Mucosa of stomach (tissue), 1 donor: ENCODE data around the gene ARHGAP15.

Experiments
- H3K27me3 ChIP-seq: one replicate; pipeline ENCODE4 v1.7.0; 2013; ENCODE audit warnings: mild to moderate bottlenecking, low read length; ENCODE audit not compliant: control insufficient read depth, insufficient read depth
- H3K36me3 ChIP-seq: one replicate; pipeline ENCODE4 v1.7.0; 2013; ENCODE audit warnings: low read length; ENCODE audit not compliant: control insufficient read depth, insufficient read depth
- H3K4me1 ChIP-seq: one replicate; pipeline ENCODE4 v1.7.0; 2013; ENCODE audit warnings: mild to moderate bottlenecking, low read length; ENCODE audit not compliant: control insufficient read depth, insufficient read depth
- H3K4me3 ChIP-seq: one replicate; pipeline ENCODE4 v1.7.0; 2013; ENCODE audit warnings: low read length
- H3K9ac ChIP-seq: one replicate; pipeline ENCODE4 v1.7.0; 2013; ENCODE audit warnings: mild to moderate bottlenecking, low read length, moderate library complexity
- H3K9me3 ChIP-seq: one replicate; pipeline ENCODE4 v1.7.0; 2013; ENCODE audit warnings: mild to moderate bottlenecking, low read length, moderate library complexity; ENCODE audit not compliant: control insufficient read depth
- donor health status: Pancreatic carcinoma.

ARHGAP15 gene

GRCh38 chr2:143682436-143683055 lies 553.3 kb downstream of the ARHGAP15 start:
- Histone ChIP-seq H3K36me3 (no peaks in the 10 kb centered on the region), H3K9ac (no peak overlapping the region), H3K9me3 (no peaks in the 10 kb centered on the region), H3K4me3 (no peak overlapping the region), H3K27me3 (no peaks in the 10 kb centered on the region), H3K4me1 (no peaks in the 10 kb centered on the region)

GRCh38 chr2:143683977-143684376 lies 554.8 kb downstream of the ARHGAP15 start:
- Histone ChIP-seq H3K4me3 (no peak overlapping the region), H3K9me3 (no peaks in the 10 kb centered on the region), H3K9ac (no peak overlapping the region), H3K27me3 (no peaks in the 10 kb centered on the region), H3K36me3 (no peaks in the 10 kb centered on the region), H3K4me1 (no peaks in the 10 kb centered on the region)

- H3K9ac ChIP-seq: no peak overlapping the region
- H3K4me3 ChIP-seq: no peak overlapping the region
- no peaks in the 10 kb centered on the region for H3K36me3 ChIP-seq
- H3K27me3 ChIP-seq: no peaks in the 10 kb centered on the region
- H3K4me1 ChIP-seq: no peaks in the 10 kb centered on the region
- H3K9me3 ChIP-seq: no peaks in the 10 kb centered on the region
These were observed 555.5 kb downstream of the ARHGAP15 start for GRCh38 chr2:143684551-143685320.

- no peak overlapping the region for H3K4me3 ChIP-seq
- H3K9me3 ChIP-seq: no peaks in the 10 kb centered on the region
- H3K36me3 ChIP-seq: no peaks in the 10 kb centered on the region
- H3K9ac ChIP-seq: no peak overlapping the region
- no peaks in the 10 kb centered on the region for H3K4me1 ChIP-seq
- no peaks in the 10 kb centered on the region for H3K27me3 ChIP-seq
These were observed 556.3 kb downstream of the ARHGAP15 start for GRCh38 chr2:143685421-143686078.

GRCh38 chr2:143686585-143687164 lies 557.5 kb downstream of the ARHGAP15 start:
- Histone ChIP-seq H3K4me3 (no peak overlapping the region), H3K27me3 (no peaks in the 10 kb centered on the region), H3K9ac (no peak overlapping the region), H3K9me3 (no peaks in the 10 kb centered on the region), H3K36me3 (no peaks in the 10 kb centered on the region), H3K4me1 (no peaks in the 10 kb centered on the region)

- no peaks in the 10 kb centered on the region for H3K4me1 ChIP-seq
- H3K4me3 ChIP-seq: no peak overlapping the region
- H3K36me3 ChIP-seq: no peaks in the 10 kb centered on the region
- H3K9ac ChIP-seq: no peak overlapping the region
- H3K27me3 ChIP-seq: no peaks in the 10 kb centered on the region
- no peaks in the 10 kb centered on the region for H3K9me3 ChIP-seq
These were observed 559.0 kb downstream of the ARHGAP15 start for GRCh38 chr2:143688248-143688647.

- Histone ChIP-seq H3K27me3 (no peaks in the 10 kb centered on the region), H3K9me3 (no peaks in the 10 kb centered on the region), H3K4me3 (no peak overlapping the region), H3K9ac (no peak overlapping the region), H3K4me1 (no peaks in the 10 kb centered on the region), H3K36me3 (no peaks in the 10 kb centered on the region)
These were observed 559.6 kb downstream of the ARHGAP15 start for GRCh38 chr2:143688815-143689214.

- no peak overlapping the region for H3K4me3 ChIP-seq
- no peaks in the 10 kb centered on the region for H3K27me3 ChIP-seq
- H3K4me1 ChIP-seq: no peaks in the 10 kb centered on the region
- H3K36me3 ChIP-seq: no peaks in the 10 kb centered on the region
- H3K9me3 ChIP-seq: no peaks in the 10 kb centered on the region
- no peak overlapping the region for H3K9ac ChIP-seq
These were observed 560.3 kb downstream of the ARHGAP15 start for GRCh38 chr2:143689541-143689940.

GRCh38 chr2:143690235-143690634 lies 561.0 kb downstream of the ARHGAP15 start:
- H3K36me3 ChIP-seq: no peaks in the 10 kb centered on the region
- no peak overlapping the region for H3K4me3 ChIP-seq
- H3K9ac ChIP-seq: no peak overlapping the region
- H3K9me3 ChIP-seq: no peaks in the 10 kb centered on the region
- no peaks in the 10 kb centered on the region for H3K4me1 ChIP-seq
- H3K27me3 ChIP-seq: no peaks in the 10 kb centered on the region

- H3K9me3 ChIP-seq: no peaks in the 10 kb centered on the region
- H3K36me3 ChIP-seq: no peaks in the 10 kb centered on the region
- no peaks in the 10 kb centered on the region for H3K27me3 ChIP-seq
- H3K9ac ChIP-seq: no peak overlapping the region
- no peaks in the 10 kb centered on the region for H3K4me1 ChIP-seq
- no peak overlapping the region for H3K4me3 ChIP-seq
These were observed 561.9 kb downstream of the ARHGAP15 start for GRCh38 chr2:143691121-143691520.

GRCh38 chr2:143692162-143692561 lies 562.9 kb downstream of the ARHGAP15 start:
- Histone ChIP-seq H3K36me3 (no peaks in the 10 kb centered on the region), H3K9me3 (no peaks in the 10 kb centered on the region), H3K4me3 (no peak overlapping the region), H3K9ac (no peak overlapping the region), H3K4me1 (no peaks in the 10 kb centered on the region), H3K27me3 (no peaks in the 10 kb centered on the region)

GRCh38 chr2:143692967-143693366 lies 563.7 kb downstream of the ARHGAP15 start:
- Histone ChIP-seq H3K4me3 (no peak overlapping the region), H3K36me3 (no peaks in the 10 kb centered on the region), H3K9ac (no peak overlapping the region), H3K4me1 (no peaks in the 10 kb centered on the region), H3K27me3 (no peaks in the 10 kb centered on the region), H3K9me3 (no peaks in the 10 kb centered on the region)
